AG04449 (cell line): ENCODE data around the gene RPL18.
"Not testable (repeated sequence)": the region's sequence is repeated elsewhere in the genome, so short reads cannot be mapped to it uniquely, and the experiment has no call there.

Source experiments
- CTCF ChIA-PET: fragments of 350-600 bp; formaldehyde crosslinking; extraction: SDS; loops from one replicate; lab custom pipeline; 2021; ENCODE audit warnings: antibody characterized with exemption; lab: Yijun Ruan, JAX
- POLR2A ChIA-PET: fragments of 400-600, 350-600 bp; formaldehyde crosslinking; extraction: SDS; loops from one replicate; lab custom pipeline; 2020; ENCODE audit warnings: antibody characterized with exemption, inconsistent platforms; lab: Yijun Ruan, JAX
- DNase-seq: peaks from one replicate; pipeline ENCODE4 v3.0.0-alpha.2; 2010; ENCODE audit warnings: low read depth, low spot score
- H3K4me3 ChIP-seq: 2 replicates; pipeline ENCODE4 v1.5.1; 2011; ENCODE audit warnings: low read depth, mild to moderate bottlenecking, control low read depth, low read length
- CTCF ChIP-seq: IDR thresholded peaks from one replicate; pipeline ENCODE4 v1.5.1; 2011; ENCODE audit warnings: mild to moderate bottlenecking, moderate library complexity, low read length, control low read depth, inconsistent platforms; ENCODE audit not compliant: insufficient read depth; ENCODE audit errors: missing control alignments

Gene RPL18

DNA sequence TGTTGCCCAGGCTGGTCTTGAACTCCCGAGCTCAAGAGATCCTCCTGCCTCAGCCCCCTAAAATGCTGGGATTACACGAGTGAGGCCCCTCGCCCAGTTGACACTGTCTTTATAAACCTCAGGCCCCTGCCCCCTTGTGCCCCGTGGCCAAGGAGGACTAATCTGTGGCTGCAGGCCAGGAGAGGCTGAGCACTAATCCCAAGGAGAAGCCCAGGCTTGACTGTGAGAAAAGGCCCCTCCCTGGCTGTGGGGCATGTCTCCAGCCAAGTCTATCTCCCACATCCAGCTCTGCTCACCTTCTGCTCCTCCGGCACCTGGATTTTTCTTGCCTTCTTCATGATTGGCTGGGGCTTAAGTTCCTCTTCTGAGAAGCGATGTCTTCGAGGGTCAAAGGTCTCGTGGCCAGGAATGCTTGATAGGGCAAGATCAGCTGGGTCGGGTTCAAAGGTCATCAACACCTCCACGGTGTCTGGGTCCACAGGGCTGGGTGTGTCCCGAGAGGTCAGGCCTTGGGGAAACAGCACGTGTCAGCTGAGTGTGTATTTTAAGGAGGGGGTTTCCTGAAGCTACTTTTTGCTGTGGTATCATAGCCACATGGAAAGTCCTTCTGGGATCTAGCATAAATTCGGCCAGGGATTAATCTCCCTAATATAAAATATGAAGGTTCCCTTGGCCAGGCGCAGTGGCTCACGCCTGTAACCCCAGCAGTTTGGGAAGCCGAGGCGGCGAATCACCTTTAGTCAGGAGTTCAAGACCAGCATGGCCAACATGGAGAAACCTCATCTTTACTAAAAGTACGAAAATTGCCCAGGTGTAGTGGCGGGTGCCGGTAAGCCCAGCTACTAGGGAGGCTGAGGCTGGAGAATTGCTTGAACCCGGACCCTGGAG is 14.4 kb upstream of the RPL18 start:
- no peak for DNase-seq
- H3K4me3 ChIP-seq, result no peak overlapping the region
- ChIA-PET CTCF (interaction anchor here (0.6 to 1.2 kb wide), 5 partner anchors 10 to 299 kb away, joined by 3 to 4 read pairs (median 3); no protein-coding TSS in a partner anchor), POLR2A (interaction anchor here (0.8 to 3.5 kb wide), 4 partner anchors 9 to 333 kb away, joined by 3 to 17 read pairs (median 10); partner anchors contain the start of genes RPL18 and SPHK2)
- TF ChIP-seq CTCF, result no peak

GRCh38 chr19:48632692-48633147 is 13.7 kb upstream of the RPL18 start:
- POLR2A ChIA-PET, result interaction anchor here (0.9 to 3.5 kb wide), 3 partner anchors 9 to 16 kb away, joined by 5 to 17 read pairs (median 12); partner anchors contain the start of genes RPL18 and SPHK2
- H3K4me3 ChIP-seq, result no peak overlapping the region
- no peak for DNase-seq
- CTCF ChIA-PET, result interaction anchor here (0.9 to 1.2 kb wide), 4 partner anchors 43 to 298 kb away, joined by 3 to 4 read pairs (median 3); no protein-coding TSS in a partner anchor
- TF ChIP-seq CTCF, result no peak

DNA sequence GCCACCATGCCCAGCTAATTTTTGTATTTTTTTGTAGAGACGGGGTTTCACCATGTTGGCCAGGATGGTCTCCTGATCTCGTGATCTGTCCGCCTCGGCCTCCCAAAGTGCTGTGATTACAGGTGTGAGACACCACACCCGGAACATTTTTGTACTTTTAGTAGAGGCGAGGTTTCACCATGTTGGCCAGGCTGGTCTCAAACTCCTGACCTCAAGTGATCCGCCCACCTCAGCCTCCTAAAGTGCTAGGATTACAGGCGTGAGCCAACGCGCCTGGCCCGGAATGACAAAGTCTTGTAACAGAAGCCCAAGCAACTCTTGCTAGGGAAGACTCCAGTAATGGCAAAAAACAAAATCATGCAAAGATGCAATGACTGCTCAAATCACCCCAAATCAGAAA is 13.3 kb upstream of the RPL18 start:
- H3K4me3 ChIP-seq, DNase-seq: not testable (repeated sequence)
- ChIA-PET POLR2A (interaction anchor here (0.9 to 3.5 kb wide), 3 partner anchors 8 to 16 kb away, joined by 5 to 17 read pairs (median 12); partner anchors contain the start of genes RPL18 and SPHK2), CTCF (interaction anchor here (1.1 to 1.2 kb wide), 2 partner anchors 43 to 48 kb away, joined by 3 to 4 read pairs; no protein-coding TSS in a partner anchor)

- no peak overlapping the region for H3K4me3 ChIP-seq
- TF ChIP-seq CTCF, result no peak
- POLR2A ChIA-PET, result interaction anchor here (1.2 to 3.5 kb wide), 2 partner anchors 12 to 363 kb away, joined by 3 to 12 read pairs; partner anchors contain the start of genes RPL18, RUVBL2 and SPHK2
- CTCF ChIA-PET, result interaction anchor here (0.8 kb wide), 1 partner anchor 15 kb away, joined by 3 read pairs; the partner anchor contains the start of gene CA11
- no peak for DNase-seq
Observed at GRCh38 chr19:48631225-48631624, 12.2 kb upstream of the RPL18 start.

DNA sequence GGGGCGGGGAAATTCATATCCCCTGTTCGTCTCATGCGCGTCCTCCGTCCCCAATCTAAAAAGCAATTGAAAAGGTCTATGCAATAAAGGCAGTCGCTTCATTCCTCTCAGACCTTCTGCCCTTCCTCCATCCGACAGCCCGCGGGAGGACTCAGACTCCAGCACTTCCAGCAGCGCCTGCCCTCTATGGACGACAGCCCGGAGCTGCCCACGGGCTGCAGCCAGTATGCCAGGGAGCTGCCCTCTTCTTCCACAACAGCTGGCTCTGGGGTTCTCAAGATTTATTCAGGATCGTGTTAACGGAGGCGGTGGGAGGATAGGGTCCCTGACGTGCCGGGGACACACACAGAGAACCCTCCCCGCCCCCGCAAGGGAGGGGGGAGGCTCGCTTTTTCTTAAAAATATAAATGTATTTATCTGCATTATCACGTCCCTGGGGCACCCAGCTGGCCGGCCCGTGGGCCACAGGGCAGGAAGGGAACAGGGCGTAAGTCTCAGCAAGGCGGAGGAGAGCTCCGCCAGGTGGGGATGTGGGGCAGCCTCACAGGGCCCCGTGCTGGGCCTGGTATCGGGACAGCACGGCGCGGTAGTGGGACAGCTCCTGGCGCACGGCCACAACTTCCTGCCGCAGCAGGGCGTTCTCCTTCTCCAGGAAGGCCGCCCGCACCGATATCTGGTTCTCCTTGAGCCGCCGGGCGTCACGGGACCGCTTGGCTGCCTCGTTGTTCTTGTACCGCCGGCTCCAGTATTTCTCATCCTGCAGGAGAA is 11.5 kb upstream of the RPL18 start:
- CTCF ChIA-PET, result interaction anchor here (0.6 kb wide), 1 partner anchor 229 kb away, joined by 3 read pairs; no protein-coding TSS in a partner anchor
- no peak overlapping the region for H3K4me3 ChIP-seq
- TF ChIP-seq CTCF, result no peak
- POLR2A ChIA-PET, result interaction anchor here (1.2 to 3.5 kb wide), 2 partner anchors 11 to 363 kb away, joined by 3 to 12 read pairs; partner anchors contain the start of genes RPL18, RUVBL2 and SPHK2
- DNase-seq, result no peak
